GM19239 (cell line): ENCODE results near the gene MSI2.

Source experiments
- DNase-seq: peaks from one replicate; pipeline ENCODE4 v3.0.0; 2011; ENCODE audit warnings: low spot score; ENCODE audit not compliant: insufficient read length
- FAIRE-seq: peaks from 2 replicates; lab custom pipeline; 2011; peaks lifted over from hg19 to GRCh38; lab: Jason Lieb, UNC

The MSI2 gene

DNA sequence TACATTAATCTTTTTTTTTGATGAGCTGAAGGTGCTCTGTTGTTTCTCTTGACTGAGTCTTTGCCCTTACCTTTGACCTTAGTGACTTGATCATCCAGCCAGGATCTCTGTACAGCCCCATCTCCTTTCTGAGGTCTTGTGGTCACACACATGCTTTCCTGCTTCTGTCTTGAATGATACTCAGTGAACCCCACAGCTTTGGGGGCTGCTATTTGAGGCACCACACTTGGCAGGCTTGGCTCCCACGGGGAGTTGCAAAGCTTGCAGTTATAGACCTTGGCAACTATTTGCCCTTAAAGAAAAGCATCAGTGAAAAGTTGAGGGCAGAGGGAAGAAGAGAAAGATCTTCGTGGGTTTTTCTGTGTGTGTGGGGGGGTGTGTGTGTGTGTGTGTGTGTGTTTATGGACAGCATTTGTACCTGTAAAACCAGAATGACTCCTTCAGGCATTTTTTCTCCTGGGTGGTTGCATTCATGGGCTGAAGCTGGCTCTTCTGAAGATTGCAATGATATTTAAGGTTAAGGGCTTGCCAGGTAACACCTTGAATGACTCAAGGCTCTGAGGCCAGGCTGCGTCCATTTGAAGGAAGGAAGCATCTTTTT lies 101.6 kb downstream of the MSI2 start:
- DNase-seq, result peak; percentile 38
- FAIRE-seq, result peak; percentile 93

DNA sequence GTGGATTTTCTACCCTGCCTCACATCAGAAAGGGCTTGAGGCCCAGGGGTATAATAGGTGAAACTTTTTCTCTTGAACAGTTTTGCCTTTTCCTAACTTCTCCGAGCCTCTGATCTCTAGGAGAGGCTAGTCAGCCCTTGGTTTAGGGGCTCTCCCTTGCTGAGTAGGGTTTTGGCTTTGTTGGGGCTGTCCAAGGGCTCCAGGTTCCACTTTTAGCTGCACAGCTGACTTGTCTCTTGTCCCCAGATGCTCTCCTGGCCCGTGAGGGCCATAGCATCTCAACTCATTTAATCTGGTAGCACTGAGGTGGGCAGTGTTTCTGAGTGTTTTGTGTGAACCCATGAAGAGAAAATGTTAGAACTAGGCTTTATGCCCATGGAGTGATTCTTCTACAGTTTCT lies 103.9 kb downstream of the MSI2 start:
- no peak for FAIRE-seq

DNA sequence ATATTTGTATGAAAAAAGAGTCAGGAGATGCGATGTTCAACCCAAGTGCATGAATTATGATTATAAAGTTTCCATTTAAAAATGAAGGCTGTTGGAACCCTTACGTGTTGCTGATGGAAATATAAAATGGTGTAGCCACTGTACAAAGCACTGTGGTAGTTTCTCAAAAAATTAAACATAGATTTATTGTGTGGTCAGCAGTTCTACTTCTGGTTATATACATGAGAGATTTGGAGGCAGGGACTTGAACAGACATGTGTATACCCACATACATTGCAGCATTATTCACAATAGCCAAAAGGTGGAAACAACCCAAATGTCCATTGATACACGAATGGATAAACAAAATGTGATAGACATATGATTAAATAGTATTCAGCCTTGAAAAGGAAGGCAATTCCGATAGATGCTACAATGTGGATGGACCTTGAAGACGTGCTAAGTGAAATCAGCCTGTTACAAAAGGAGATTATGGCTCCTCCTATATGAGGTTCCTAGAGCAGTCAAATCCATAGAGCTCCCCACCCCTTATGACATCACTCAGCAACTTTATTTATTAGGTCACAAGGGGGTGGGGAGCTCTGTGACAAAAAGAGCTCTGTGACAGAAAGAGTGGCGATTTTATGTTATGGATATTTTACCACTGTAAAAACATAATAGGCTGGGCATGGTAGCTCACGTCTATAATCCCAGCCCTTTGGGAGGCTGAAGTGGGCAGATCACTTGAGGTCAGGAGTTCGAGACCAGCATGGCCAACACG lies 106.7 kb downstream of the MSI2 start:
- DNase-seq, result no peak
- FAIRE-seq, result no peak

More for the DNA sequence above, 103.9 kb downstream of the MSI2 start:
- no peak for DNase-seq

DNA sequence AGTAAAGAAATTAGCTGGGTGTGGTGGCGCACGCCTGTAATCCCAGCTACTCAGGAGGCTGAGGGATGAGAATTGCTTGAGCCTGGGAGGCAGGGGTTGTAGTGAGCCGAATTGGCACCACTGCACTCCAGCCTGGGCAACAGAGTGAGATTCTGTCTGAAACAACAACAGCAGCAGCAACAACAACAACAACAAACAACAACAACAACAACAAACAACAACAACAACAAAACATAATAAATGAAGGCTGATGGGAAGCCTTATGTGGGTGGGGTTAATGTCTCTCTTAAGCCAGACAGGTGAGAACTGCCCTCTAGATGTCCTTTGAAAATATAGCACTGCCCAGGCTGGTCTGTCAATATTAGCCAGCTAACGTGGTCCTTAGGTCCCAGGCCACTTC lies 107.3 kb downstream of the MSI2 start:
- no peak for DNase-seq
- FAIRE-seq, result no peak

DNA sequence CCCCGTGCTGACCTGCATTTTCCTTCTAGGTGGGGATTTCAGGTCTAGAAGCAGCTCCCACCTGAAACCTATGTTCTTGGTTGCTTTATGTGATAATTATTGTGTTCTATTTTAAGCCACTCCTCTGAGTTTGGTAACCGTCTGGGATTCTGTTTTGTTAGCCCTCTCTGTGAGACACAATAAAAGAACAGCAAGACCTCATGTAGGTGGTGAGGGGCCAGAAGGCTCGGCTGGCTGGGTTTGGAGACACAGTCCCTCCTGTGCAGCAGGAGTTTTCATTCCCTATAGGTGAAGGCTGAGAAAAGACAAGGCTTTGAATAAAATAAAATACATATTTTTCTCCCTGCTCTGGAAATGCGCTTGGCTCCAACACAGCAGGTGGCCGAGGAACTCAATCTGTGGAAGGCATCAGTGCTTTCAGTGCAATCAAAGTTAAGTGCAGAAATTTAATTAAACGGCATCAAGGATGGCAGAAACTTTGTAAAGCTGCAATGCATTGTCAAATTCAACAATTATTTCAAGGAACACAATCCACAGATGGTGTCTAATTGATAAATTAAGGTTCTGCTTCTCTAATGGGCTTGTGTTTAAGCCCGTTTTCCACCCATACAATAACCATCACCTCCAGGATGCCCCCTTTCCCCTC lies 107.8 kb downstream of the MSI2 start:
- DNase-seq, result no peak
- no peak for FAIRE-seq

DNA sequence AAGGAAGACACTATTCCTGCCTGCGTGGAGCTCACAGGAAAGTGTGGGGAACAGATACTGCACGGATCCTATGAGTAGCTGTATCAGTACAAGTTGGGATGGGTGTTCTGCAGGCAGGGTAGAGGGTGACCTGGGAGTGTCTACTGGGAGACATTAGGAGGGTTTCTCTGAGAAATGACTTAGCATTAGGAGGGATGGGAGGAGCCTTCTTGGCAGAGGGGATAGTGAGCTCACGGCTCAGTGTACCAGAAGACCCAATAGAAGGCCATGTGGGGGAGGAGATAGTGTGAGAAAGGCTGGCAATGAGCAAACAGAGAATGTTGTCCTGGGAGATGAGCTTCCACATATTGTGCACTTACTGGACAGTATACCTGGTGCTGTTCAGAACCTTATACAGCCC lies 109.1 kb downstream of the MSI2 start:
- DNase-seq, result no peak
- FAIRE-seq, result peak; percentile 72

DNA sequence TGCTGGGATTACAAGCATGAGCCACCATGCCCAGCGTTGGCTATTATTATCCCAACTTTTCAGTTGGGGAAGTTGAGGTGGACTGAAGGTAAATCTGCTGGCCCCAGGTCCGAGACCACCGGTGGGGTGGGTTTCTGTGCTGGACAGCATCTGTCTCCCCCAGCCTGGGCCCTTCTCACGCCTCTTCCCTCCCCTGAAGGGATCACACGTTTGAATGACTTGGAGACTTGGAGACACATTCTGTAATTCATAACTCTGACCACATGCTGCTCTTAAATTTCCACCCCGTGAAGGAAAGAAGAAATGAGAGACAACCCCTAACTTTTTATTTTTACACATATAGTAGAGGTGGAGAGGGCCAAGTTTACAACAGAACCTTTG lies 109.8 kb downstream of the MSI2 start:
- peak; percentile 72 for FAIRE-seq
- DNase-seq, result no peak

DNA sequence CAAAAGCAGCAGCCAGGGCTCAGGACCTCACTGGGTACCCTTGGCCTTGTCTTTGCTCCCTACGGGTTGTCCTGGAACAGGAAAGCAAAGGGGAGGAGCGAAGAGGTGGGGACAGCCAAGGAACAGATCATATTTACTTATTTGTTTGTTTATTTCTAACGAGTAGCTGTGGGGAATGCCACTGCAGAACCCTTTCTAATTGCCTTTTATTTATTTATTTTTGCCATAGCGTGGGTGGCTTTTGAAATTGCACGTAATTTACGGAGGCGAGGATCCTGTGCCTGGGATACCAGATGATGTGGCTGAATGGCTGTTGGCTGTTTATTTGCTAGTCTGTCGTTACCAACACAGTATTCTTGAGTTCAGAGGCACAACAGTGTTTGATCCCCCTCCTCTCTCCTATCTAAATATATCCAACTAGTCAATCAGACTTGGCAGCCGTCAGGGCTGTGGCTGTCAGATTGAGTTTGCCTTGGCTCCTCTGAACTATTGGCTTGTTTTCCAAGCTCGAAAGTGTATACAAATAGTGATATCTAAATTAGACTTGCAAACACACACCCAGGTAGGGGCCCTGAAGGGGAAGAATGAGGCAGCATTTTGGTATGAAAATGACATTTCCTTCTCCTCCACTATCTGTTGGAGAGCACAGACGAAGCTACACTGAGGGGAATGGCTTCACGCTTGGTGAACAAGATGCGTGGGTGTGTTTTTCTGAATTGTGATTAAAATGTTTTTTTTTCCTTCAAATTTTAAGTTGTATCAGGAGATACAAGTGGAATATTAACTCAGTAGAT lies 110.4 kb downstream of the MSI2 start:
- peak; percentile 42 for FAIRE-seq
- no peak for DNase-seq

DNA sequence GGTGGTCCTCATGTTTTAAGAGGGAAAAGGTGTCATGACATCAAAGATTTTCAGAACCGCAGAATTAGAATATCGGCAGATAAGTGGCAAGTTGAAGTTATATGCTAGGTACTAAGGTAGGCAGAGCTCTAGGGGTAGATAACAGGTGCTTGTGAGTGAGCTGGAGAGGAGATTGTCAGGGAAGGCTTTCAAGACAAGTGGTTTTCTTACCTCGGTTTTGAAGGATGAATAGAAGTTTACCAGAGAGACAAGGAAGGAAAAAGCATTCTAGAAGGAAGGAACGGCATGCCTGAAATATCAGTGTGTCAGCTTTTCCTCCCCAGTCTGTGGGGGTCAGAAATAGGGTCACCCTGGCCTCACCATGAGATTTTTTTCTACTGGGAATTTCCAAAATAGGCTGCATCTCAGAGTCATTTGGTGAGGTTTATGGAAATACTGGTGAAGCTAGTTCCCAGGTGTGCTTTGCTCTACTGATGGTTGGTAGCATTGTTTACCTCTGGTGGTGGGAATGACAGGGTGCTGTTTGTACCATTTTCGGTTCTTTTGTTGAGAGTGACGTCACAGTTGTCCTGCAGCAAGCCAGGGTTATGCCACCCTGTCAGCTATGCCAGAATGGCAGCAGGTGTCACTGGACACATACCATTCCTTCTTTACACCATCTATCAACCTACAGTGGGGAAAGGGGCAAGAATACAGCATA lies 112.5 kb downstream of the MSI2 start:
- DNase-seq (no peak), FAIRE-seq (peak; percentile 84)

DNA sequence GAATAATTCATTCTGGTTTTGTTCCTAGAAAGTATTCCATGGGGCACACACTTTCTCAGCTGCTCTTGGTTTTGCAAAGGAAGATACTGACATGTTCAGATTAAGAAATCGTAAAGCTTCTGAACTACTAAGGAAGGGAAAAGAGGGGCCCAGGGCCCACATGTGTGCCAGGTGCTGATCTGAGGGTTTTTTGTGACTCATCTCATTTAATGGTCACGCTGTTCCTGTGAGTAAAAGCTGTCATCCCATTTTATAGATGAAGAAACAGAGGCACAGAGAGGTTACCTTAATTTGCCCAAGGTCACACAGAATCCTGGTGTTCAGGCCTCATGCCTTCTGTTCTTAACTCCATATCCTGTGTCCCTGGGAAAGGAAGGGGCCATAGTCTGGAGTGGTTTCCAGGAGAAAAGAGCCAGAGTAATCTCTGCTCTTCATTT lies 113.2 kb downstream of the MSI2 start:
- peak; percentile 59 for FAIRE-seq
- DNase-seq, result no peak

DNA sequence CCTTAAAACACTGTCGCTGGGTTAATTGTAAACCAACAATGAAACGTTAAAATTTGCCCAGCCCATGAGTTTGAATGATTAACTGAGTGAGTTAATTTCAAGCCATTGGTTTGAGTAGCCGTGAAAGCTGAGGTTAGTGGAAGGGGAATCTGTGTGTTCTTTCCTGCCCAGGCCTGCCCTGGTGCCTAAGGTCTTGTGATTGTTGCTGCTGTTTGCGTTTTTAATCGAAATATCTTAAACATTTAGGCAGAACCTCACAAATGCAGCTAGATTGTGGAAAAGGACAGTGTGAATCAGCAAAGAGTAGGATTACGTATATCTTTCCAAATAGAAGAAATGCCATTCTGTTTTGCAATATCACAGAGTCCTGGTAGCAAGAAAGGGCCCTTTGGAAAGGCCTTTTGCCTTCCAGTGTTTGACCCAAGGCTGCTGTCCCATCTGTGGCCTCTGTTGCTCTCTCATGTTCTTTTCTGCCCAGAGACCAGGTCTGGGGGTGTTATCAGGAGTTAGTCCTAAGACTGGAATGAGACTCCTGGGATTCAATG lies 113.8 kb downstream of the MSI2 start:
- FAIRE-seq (peak; percentile 95), DNase-seq (peak; percentile 45)

DNA sequence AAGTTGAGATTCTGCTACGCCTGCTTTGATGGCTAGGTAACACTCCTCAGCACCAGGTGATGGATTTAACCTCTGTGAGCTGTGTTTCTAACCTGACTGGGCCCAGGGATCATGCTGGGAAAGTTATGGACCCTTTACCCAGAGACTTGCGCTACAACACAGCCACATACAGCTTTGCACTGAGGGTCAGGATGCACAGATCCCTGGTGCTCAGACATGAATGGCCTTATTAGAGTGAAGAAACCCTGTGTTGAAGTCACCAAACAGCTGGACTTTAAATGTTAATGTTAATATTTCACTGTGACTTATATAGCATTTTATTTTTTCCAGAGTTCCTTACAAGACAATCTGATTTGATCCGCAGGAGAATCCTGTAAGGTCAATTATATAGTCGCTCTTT lies 114.3 kb downstream of the MSI2 start:
- FAIRE-seq, result no peak
- DNase-seq, result no peak

DNA sequence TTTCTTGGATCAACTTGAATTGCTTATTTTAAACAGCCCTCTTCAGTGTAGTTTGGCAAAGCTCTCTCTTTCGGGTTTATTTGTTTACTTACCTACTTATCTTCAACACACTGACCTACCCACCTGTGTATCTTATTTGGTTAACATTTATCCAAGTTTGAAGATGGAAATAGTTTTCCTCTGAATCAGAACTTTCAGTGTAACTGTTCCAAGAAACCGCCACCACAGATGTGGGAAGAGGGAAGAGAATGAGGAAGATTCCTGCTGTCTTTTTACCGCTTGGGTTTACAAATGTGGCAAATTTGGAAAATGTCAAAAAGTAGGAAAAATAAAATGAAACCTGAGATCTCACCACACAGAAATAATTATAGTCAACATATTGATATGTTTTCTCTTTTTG lies 115.8 kb downstream of the MSI2 start:
- DNase-seq (no peak), FAIRE-seq (no peak)

DNA sequence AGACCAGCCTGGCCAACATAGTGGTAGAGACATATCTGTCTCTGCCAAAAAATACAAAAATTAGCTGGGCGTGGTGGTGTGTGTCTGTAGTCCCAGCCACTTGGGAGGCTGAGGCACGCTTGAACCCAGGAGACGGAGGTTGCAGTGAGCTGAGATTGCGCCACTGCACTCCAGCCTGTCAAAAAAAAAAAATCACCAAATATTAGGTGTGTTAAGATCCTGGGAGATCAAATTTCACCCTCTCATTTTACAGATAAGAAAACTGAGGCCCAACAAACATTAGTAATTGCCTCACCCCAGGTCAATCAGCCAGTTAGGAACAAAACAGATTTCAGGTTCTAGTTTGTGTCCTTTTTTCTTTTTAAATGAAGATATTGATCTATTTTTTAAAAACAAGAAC lies 116.7 kb downstream of the MSI2 start:
- FAIRE-seq (no peak), DNase-seq (no peak)

DNA sequence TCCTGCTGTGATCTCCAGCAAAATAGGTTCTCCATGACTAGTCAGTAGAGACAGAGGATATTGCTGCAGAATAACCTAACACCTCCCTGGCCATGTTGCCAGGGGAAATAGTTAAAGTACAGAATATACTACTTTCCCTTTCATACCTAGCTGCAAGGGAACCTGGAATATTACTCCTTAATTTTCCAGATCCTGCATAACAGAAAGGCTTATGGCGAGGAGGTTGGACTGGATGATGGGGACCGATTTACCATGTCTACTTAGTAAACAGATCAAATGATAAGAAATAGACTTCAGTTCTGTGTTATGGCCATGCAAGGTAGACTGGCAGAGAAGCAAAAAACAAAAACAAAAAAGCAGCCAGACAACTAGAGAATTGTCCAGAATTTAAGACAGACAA lies 117.4 kb downstream of the MSI2 start:
- no peak for DNase-seq
- FAIRE-seq, result no peak

DNA sequence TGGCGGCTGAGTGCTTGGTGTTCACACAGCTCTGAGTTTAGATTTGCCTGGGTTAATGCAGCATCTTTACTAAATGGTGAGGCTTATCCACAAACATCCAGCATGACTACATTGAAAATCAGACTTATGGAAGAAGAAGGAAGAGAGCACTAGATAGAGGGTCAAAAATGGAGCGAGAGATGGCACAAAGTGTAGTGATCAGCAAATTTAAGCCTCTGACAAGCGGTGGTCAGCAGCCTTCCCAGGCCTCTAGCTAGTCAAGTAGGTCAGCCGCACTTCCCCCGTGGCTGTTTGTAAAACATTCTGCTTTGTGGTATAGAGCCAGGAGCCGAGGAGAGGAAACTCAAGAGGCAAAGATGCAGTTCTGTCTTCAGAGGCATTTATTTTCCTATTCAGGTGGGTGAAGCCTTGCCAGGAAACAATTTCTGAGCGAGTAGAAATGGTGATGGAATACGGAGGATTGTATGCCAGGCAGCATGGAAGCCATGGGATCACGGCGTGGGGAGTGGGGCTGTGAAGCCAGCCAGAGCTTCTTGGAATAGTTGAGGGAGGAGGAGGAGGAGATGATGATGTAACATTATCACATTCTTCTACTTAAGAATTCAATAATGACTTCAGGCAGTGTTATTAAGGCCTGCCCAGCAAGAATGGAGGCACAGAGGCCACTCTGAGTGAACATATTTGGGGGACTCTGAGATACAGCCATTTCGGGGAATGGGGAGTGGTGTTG lies 118.9 kb downstream of the MSI2 start:
- DNase-seq (no peak), FAIRE-seq (no peak)

DNA sequence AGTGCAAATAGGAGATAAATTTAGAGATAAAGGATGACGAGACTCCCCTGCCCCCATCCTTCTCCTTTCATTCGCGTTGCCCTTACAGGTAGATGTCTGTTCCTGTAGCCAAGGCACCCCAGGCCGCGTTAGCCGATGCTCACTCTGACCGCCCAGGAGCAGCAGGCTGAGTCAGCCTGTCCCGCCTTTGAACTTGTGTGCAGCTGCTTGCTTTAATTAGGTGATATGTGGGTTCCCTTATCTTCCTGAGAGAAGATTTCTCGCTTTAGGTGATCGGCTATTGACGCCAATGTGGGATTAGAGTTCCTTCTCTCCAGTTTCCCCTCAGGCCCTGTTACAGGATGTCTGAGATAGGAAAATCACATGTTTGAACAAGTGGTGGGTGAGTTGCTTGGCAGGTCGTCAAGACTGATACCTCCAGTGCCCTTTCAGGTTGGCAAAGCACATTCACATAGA lies 119.5 kb downstream of the MSI2 start:
- no peak for DNase-seq
- no peak for FAIRE-seq

DNA sequence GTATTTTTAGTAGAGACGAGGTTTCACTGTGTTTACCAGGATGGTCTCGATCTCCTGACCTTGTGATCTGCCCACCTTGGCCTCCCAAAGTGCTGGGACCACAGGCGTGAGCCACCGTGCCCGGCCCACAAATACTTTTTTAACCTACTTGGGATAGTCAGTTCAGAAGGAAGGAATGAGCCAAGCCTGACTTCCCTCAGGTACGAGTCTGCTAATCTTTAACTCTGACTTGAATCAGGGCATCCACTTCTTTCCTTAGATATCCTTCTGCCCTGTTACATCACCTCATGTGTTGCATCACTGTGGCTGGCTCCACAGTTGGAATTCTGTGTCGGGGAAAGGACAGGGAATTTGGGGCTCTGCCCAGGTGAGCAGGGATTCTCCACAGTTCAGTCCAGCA lies 120.8 kb downstream of the MSI2 start:
- DNase-seq (no peak), FAIRE-seq (no peak)

DNA sequence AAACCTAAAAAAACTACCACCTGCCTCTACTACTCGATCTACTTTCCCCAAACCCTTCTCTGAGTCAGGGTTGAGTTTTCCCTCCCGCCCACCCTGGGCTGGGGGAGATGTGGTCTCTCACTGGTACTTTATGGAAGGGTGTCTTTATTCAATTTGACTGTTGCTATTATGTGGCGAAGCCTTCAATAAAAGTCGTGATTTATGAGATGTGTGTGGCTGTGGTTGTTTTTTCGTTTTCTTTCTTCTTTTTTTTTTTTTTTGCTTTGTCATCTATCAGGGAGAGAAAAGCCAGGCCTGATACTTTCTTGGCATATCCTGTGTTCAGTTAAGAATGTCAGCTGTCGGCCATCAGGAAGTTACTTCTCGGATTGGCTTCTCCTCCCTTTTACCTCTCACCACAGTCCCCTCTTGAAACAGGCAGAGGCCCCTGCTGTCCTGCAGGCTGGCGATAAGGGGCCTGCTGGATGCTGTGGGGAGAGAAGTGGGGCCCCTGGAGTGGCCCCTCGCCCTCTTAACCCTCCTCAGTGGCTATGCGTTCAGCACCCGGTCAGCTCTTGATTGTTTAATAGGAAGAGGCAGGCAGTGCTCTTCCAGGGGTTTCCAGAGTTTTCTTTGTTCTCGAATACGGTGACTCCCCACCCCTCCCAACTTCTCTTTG lies 123.0 kb downstream of the MSI2 start:
- no peak for FAIRE-seq

More for the DNA sequence above, 123.0 kb downstream of the MSI2 start:
- DNase-seq, result no peak
